Measurements from ENCODE around the gene DHRSX.
"Not testable (repeated sequence)": the region's sequence is repeated elsewhere in the genome, so short reads cannot be mapped to it uniquely, and the experiment has no call there.

DHRSX gene

DNA sequence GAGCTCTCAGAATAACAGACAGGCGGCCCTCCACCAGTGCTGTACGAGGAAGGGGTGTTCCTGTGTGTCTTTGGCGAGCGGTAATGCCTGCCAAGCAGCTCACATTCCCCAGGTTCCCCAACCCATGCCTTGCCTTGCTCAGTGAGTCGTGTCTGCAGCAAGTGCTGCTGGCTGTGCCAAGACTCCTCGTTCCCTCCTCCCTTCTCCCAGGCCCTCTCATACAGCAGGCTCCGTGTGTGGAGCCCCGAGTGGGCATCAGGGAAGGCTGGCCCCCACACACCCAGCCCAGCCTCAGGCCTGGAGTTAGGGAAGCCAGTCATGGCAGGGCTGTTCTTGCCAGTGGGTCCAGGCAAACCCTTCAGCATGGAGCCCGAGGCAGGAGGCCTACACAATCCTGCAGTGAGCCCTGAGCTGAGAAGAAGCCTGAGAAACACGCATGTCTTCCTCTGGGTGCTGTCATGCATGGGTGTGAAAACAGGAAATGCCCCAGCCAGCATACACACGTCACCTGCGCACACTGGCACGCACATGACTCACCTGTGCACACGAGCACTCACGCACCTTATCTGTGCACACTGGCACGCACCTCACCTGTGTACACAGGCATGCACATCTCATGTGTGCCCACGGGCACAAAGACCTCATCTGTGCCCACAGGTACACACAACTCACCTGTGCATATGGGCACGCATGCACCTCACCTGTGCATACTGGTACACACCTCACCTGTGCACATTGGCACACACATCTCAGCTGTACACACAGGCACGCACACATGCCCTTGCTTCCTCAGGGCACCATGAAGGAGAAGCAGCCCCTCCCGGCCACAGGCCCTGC is 238.7 kb downstream of the DHRSX start:
- DNase-seq (ENCODE audit: low spot score in 2 of 2) = no peak
- H3K4me1 ChIP-seq = no peaks in the 10 kb centered on the region
- no peaks in the 10 kb centered on the region; the same call in 1 of the 2 replicates for H3K36me3 ChIP-seq (replicated peaks)
- in situ Hi-C loops (cut with MboI; ENCODE audit: low sequenced_read_pairs) = no loop called here
- H3K9me3 ChIP-seq = no peaks in the 10 kb centered on the region
- no peak overlapping the region for H3K4me3 ChIP-seq
- no peaks in the 10 kb centered on the region for H3K27me3 ChIP-seq (ENCODE audit: low read depth)

GRCh38 chrX:2252331-2253065 is 248.3 kb downstream of the DHRSX start:
- no peak for DNase-seq (ENCODE audit: low spot score in 2 of 2)
- Histone ChIP-seq H3K9me3 (no peaks in the 10 kb centered on the region), H3K27me3 (ENCODE audit: low read depth) (no peaks in the 10 kb centered on the region), H3K4me3 (no peak overlapping the region), H3K4me1 (peaks cover 5% of the 10 kb centered on the region), H3K36me3 (replicated peaks) (no peaks in the 10 kb centered on the region)
- in situ Hi-C loops (cut with MboI; ENCODE audit: low sequenced_read_pairs) = no loop called here

- no peak for DNase-seq (ENCODE audit: low spot score in 2 of 2)
- no peaks in the 10 kb centered on the region for H3K27me3 ChIP-seq (ENCODE audit: low read depth)
- no peaks in the 10 kb centered on the region for H3K9me3 ChIP-seq
- peaks cover 5% of the 10 kb centered on the region for H3K4me1 ChIP-seq
- in situ Hi-C loops (cut with MboI; ENCODE audit: low sequenced_read_pairs) = no loop called here
- H3K4me3 ChIP-seq = no peak overlapping the region
- H3K36me3 ChIP-seq (replicated peaks) = no peaks in the 10 kb centered on the region
Measured at GRCh38 chrX:2251211-2251610, 249.6 kb downstream of the DHRSX start.

DNA sequence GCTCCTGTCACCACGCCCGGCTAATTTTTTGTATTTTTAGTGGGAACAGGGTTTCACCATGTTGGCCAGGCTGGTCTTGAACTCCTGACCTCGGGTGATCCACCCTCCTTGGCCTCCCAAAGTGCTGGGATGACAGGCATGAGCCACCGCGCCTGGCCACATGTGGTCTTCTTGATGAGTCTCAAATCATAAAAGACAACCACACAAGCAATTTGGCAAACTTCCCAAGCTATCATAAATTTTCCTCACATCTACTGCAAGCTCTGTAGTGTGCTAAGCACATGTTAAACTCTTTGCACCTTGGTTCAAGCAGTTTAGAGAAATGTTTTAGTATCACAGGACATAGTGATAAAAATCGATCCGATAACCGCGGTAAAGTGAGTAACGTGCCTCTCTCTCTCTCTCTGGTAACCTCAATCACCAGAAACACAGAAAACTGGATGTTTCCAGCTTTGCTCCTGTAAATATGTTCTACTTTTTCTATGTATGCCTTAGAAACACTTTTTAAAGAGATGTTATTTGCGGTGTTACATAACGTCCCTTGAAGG is 256.8 kb downstream of the DHRSX start:
- DNase-seq (ENCODE audit: low spot score in 2 of 2) = no peak
- no peaks in the 10 kb centered on the region for H3K27me3 ChIP-seq (ENCODE audit: low read depth)
- H3K4me3 ChIP-seq = no peak overlapping the region
- H3K9me3 ChIP-seq = no peaks in the 10 kb centered on the region
- in situ Hi-C loops (cut with MboI; ENCODE audit: low sequenced_read_pairs) = no loop called here
- H3K36me3 ChIP-seq (replicated peaks) = no peaks in the 10 kb centered on the region
- H3K4me1 ChIP-seq = no peaks in the 10 kb centered on the region

DNA sequence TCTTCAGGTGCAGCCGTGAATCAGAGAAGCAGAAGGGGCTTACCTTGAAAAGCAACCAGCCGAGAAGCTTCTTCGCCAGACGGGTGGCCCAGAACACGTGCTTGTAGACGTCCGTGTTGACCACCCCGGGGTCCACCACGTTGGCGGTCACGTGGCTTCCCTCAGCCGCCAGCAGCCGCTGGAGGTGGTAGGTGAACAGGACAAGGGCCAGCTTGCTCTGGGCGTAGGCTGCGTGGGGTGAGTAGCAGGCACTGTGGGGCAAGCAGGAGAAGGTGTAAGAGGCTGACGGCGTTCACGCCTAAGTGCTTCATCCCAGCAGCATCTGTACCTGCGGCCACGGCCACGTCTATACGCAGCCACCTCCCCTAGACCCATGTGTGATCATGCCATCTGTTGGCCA is 257.8 kb downstream of the DHRSX start:
- Histone ChIP-seq H3K9me3 (no peaks in the 10 kb centered on the region), H3K27me3 (ENCODE audit: low read depth) (no peaks in the 10 kb centered on the region), H3K4me1 (no peaks in the 10 kb centered on the region), H3K4me3 (no peak overlapping the region), H3K36me3 (replicated peaks) (no peaks in the 10 kb centered on the region)
- in situ Hi-C loops (cut with MboI; ENCODE audit: low sequenced_read_pairs) = no loop called here
- DNase-seq (ENCODE audit: low spot score in 2 of 2) = no peak

- in situ Hi-C loops (cut with MboI; ENCODE audit: low sequenced_read_pairs) = no loop called here
- Histone ChIP-seq H3K4me3 (no peak overlapping the region), H3K36me3 (replicated peaks) (no peaks in the 10 kb centered on the region), H3K4me1 (no peaks in the 10 kb centered on the region), H3K27me3 (ENCODE audit: low read depth) (no peaks in the 10 kb centered on the region), H3K9me3 (no peaks in the 10 kb centered on the region)
- no peak for DNase-seq (ENCODE audit: low spot score in 2 of 2)
Measured at GRCh38 chrX:2242326-2242725, 258.4 kb downstream of the DHRSX start.

GRCh38 chrX:2241496-2241895 is 259.3 kb downstream of the DHRSX start:
- not testable (repeated sequence) for DNase-seq (ENCODE audit: low spot score in 2 of 2)

DNA sequence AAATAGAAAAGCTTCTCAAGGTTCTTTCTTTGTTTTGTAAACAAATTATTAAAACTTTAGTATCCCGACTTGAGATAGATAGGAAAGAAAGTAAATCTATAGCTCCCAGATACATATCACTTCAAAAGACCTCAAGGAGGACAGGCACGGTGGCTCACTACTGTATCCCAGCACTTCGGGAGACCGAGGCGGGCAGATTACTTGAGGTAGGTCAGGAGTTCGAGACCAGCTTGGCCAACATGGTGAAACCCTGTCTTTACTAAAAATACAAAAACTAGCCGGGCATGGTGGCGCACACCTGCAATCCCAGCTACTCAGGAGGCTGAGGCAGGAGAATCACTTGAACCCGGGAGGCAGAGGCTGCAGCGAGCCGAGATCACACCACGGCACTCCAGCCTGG is 260.0 kb downstream of the DHRSX start:
- H3K4me3 ChIP-seq; H3K27me3 ChIP-seq (ENCODE audit: low read depth); DNase-seq (ENCODE audit: low spot score in 2 of 2); in situ Hi-C loops (cut with MboI; ENCODE audit: low sequenced_read_pairs); H3K4me1 ChIP-seq; H3K36me3 ChIP-seq (replicated peaks); H3K9me3 ChIP-seq: not testable (repeated sequence)

More at GRCh38 chrX:2241496-2241895, 259.3 kb downstream of the DHRSX start:
- H3K9me3 ChIP-seq; in situ Hi-C loops (cut with MboI; ENCODE audit: low sequenced_read_pairs); H3K4me3 ChIP-seq; H3K36me3 ChIP-seq (replicated peaks); H3K27me3 ChIP-seq (ENCODE audit: low read depth); H3K4me1 ChIP-seq: not testable (repeated sequence)

GRCh38 chrX:2237976-2238375 is 262.8 kb downstream of the DHRSX start:
- in situ Hi-C loops (cut with MboI; ENCODE audit: low sequenced_read_pairs) = no loop called here
- Histone ChIP-seq H3K36me3 (replicated peaks) (no peaks in the 10 kb centered on the region), H3K4me3 (no peak overlapping the region), H3K4me1 (no peaks in the 10 kb centered on the region), H3K9me3 (no peaks in the 10 kb centered on the region), H3K27me3 (ENCODE audit: low read depth) (no peaks in the 10 kb centered on the region)
- DNase-seq (ENCODE audit: low spot score in 2 of 2) = no peak

DNA sequence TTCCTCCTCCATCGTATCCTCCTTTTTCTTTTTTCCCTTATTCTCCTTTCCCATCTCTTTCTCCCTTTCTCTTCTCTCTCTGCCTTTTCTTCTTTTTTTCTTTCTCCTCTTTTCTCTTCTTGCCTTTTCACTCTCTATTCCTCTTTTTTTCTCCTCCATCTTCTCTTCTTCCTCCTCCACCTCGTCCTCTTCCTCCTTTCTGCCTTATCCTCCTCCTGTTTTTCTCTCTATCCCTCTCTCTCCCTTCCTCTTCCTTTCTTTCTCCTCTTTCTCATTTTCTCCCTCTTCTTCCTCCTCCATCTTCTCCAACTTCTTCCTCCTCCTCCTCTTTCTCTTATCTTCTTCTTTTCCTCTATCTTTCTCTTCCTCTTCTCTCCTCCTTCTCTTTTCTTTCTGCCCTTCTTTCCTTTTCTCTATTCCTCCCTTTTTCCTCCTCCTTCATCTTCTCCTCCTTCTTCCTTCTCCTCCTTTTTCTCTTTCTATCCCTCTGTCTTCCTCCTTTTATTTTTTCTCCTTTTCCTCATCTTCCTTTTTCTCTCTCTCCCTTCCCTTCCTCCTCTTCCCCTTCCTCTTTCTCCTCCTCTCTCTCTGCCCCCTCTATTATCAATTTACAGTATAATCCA is 269.1 kb downstream of the DHRSX start:
- Histone ChIP-seq H3K4me3 (no peak overlapping the region), H3K9me3 (no peaks in the 10 kb centered on the region), H3K4me1 (no peaks in the 10 kb centered on the region), H3K36me3 (replicated peaks) (no peaks in the 10 kb centered on the region), H3K27me3 (ENCODE audit: low read depth) (no peaks in the 10 kb centered on the region)
- in situ Hi-C loops (cut with MboI; ENCODE audit: low sequenced_read_pairs) = no loop called here
- no peak for DNase-seq (ENCODE audit: low spot score in 2 of 2)

DNA sequence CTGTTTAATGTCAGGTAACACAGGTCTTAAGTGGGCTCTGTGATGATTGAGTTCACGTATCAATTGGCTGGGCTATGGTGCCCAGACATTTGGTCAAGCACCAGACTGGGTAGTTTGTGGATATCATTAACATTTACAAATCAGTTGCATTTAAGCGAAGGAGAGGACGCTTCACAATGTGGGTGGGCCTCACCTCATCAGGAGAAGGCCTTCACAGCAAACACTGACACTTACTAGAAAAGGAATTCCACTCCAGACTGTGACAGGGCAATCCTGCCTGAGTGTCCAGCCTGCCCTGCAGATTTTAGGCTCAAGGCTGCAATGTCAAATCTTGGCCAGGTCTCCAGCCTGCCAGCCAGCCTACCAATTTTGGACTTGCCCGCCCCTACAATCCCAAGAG is 270.3 kb downstream of the DHRSX start:
- Histone ChIP-seq H3K36me3 (replicated peaks) (no peaks in the 10 kb centered on the region), H3K4me3 (no peak overlapping the region), H3K27me3 (ENCODE audit: low read depth) (no peaks in the 10 kb centered on the region), H3K9me3 (no peaks in the 10 kb centered on the region), H3K4me1 (no peaks in the 10 kb centered on the region)
- in situ Hi-C loops (cut with MboI; ENCODE audit: low sequenced_read_pairs) = no loop called here
- DNase-seq (ENCODE audit: low spot score in 2 of 2) = no peak

DNA sequence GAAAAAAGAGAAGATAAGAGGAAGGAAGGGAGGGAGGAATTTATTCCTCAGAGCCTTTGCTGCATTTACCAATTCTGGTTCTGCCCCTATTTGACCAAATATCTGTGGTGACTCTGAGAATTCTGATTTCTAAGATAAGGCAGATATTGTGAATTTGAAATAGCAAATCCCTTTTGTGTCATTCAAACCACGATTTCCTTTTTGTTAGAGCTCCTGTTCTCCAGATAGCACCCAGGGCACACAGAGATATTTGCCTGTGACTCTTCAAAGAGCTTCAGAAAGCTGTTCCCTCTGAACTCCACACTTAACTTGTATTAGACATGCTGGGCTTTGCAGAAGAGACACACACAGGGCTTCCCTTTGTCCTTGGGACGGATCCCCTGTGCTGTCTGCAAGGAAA is 272.2 kb downstream of the DHRSX start:
- no peak for DNase-seq (ENCODE audit: low spot score in 2 of 2)
- H3K36me3 ChIP-seq (replicated peaks) = no peaks in the 10 kb centered on the region
- no peaks in the 10 kb centered on the region for H3K4me1 ChIP-seq
- in situ Hi-C loops (cut with MboI; ENCODE audit: low sequenced_read_pairs) = no loop called here
- no peaks in the 10 kb centered on the region for H3K27me3 ChIP-seq (ENCODE audit: low read depth)
- H3K9me3 ChIP-seq = no peaks in the 10 kb centered on the region
- H3K4me3 ChIP-seq = no peak overlapping the region

DNA sequence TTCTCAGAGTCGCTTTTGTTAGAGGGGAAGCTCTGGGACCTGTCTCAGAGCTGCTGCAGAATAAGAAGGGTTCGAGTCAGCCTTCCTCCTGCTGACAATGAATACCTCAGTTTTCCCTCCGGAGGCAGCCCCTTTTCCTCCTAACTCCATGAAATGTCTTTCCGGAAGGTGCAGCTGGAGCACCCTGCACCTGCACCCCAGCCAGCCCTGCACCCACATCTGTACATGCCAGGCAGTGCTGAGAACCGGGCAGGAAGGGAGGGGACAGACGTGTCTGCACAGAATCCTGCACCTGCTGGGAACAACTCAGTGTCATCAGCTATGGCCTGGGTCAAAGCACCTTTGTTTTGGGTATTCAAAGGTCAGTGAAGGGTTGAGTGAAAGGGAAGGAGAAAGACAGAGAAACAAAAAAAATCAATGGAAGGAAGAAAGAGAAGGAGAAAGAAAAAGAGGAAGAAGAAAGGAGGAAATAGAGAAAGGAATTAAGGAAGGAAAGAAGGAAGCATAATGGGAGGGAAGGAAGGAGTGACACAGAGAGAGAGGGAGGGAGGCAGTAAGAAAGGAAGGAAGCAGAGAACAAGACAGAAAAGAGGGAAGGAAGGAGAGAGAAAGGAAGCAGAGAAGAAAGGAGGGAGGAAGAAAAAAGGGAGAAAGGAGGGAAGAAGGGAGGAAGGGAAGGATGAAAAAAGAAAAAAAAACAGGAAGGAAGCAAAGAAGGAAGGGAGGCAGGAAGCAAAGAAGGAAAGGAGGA is 273.7 kb downstream of the DHRSX start:
- in situ Hi-C loops (cut with MboI; ENCODE audit: low sequenced_read_pairs) = no loop called here
- no peaks in the 10 kb centered on the region for H3K36me3 ChIP-seq (replicated peaks)
- DNase-seq (ENCODE audit: low spot score in 2 of 2) = no peak

More for the DNA sequence above, 273.7 kb downstream of the DHRSX start:
- H3K27me3 ChIP-seq (ENCODE audit: low read depth) = no peaks in the 10 kb centered on the region
- no peaks in the 10 kb centered on the region for H3K9me3 ChIP-seq
- no peaks in the 10 kb centered on the region for H3K4me1 ChIP-seq
- H3K4me3 ChIP-seq = no peak overlapping the region
